H9 (cell line): Measurements from ENCODE around the gene STX16. TPM values are rescaled to one million over a fixed set of nuclear protein-coding genes. Genes with fewer than 3 reads are reported as not detected.

Experiments used
- DNase-seq: peaks from one replicate; pipeline ENCODE4 v3.0.0-alpha.2; 2017
- H2AFZ ChIP-seq: one replicate; pipeline ENCODE4 v1.6.1; 2013; ENCODE audit warnings: mild to moderate bottlenecking, low read length, control low read depth, moderate library complexity
- H2AK5ac ChIP-seq: 2 replicates; pipeline ENCODE4 v1.6.1; 2013; ENCODE audit warnings: low read length, control low read depth, mixed read lengths; ENCODE audit not compliant: insufficient read length
- H2BK120ac ChIP-seq: one replicate; pipeline ENCODE4 v1.6.1; 2013; ENCODE audit warnings: low read depth, mild to moderate bottlenecking, low read length, control low read depth, inconsistent platforms; ENCODE audit not compliant: poor library complexity, severe bottlenecking
- H2BK12ac ChIP-seq: 2 replicates; pipeline ENCODE4 v1.6.1; 2013; ENCODE audit warnings: low read length, control low read depth, mixed read lengths, low read depth; ENCODE audit not compliant: insufficient read length
- H2BK15ac ChIP-seq: 2 replicates; pipeline ENCODE4 v1.6.1; 2013; ENCODE audit warnings: low read depth, low read length, control low read depth
- H2BK20ac ChIP-seq: one replicate; pipeline ENCODE4 v1.6.1; 2013; ENCODE audit warnings: low read depth, mild to moderate bottlenecking, low read length, control low read depth, inconsistent platforms; ENCODE audit not compliant: poor library complexity, severe bottlenecking
- H2BK5ac ChIP-seq: 2 replicates; pipeline ENCODE4 v1.6.1; 2013; ENCODE audit warnings: low read length, control low read depth, mixed read lengths; ENCODE audit not compliant: insufficient read length
- H3K14ac ChIP-seq: 2 replicates; pipeline ENCODE4 v1.6.1; 2013; ENCODE audit warnings: low read length, control low read depth; ENCODE audit not compliant: insufficient read depth
- H3K18ac ChIP-seq: 2 replicates; pipeline ENCODE4 v1.6.1; 2013; ENCODE audit warnings: low read depth, mild to moderate bottlenecking, mixed read lengths, low read length, control low read depth; ENCODE audit not compliant: insufficient read length
- H3K23ac ChIP-seq: 2 replicates; pipeline ENCODE4 v1.6.1; 2013; ENCODE audit warnings: low read length, control low read depth, mixed read lengths, low read depth; ENCODE audit not compliant: insufficient read length
- H3K23me2 ChIP-seq: 2 replicates; pipeline ENCODE4 v1.6.1; 2013; ENCODE audit warnings: low read depth, mild to moderate bottlenecking, mixed read lengths, low read length, control low read depth; ENCODE audit not compliant: insufficient read length, poor library complexity, severe bottlenecking
- H3K27ac ChIP-seq: 2 replicates; pipeline ENCODE4 v1.5.1; 2013; ENCODE audit warnings: low read length, control low read depth, mixed read lengths, low read depth; ENCODE audit not compliant: insufficient read length
- H3K27me3 ChIP-seq: 2 replicates; pipeline ENCODE4 v1.6.1; 2013; ENCODE audit warnings: low read length, control low read depth, inconsistent platforms; ENCODE audit not compliant: insufficient read depth
- H3K4ac ChIP-seq: 2 replicates; pipeline ENCODE4 v1.6.1; 2013; ENCODE audit warnings: low read depth, mild to moderate bottlenecking, control low read depth, inconsistent platforms, low read length, moderate library complexity
- H3K4me1 ChIP-seq: 2 replicates; pipeline ENCODE4 v1.6.1; 2013; ENCODE audit warnings: low read length, control low read depth, inconsistent platforms; ENCODE audit not compliant: insufficient read depth
- H3K4me2 ChIP-seq: 2 replicates; pipeline ENCODE4 v1.6.1; 2013; ENCODE audit warnings: low read length, control low read depth, mixed read lengths; ENCODE audit not compliant: insufficient read length, insufficient read depth
- H3K56ac ChIP-seq: 2 replicates; pipeline ENCODE4 v1.6.1; 2013; ENCODE audit warnings: low read depth, mild to moderate bottlenecking, mixed read lengths, low read length, control low read depth; ENCODE audit not compliant: insufficient read length
- H3K79me1 ChIP-seq: 2 replicates; pipeline ENCODE4 v1.6.1; 2013; ENCODE audit warnings: low read depth, mild to moderate bottlenecking, moderate library complexity, low read length, control low read depth, inconsistent platforms; ENCODE audit not compliant: insufficient read depth, poor library complexity, severe bottlenecking
- H3K79me2 ChIP-seq: 2 replicates; pipeline ENCODE4 v1.6.1; 2013; ENCODE audit warnings: low read length, control low read depth, inconsistent platforms; ENCODE audit not compliant: insufficient read depth
- H3K9ac ChIP-seq: 2 replicates; pipeline ENCODE4 v1.6.1; 2013; ENCODE audit warnings: low read length, control low read depth, mixed read lengths; ENCODE audit not compliant: insufficient read length; ENCODE audit errors: extremely low read depth
- H3K9me3 ChIP-seq: one replicate; pipeline ENCODE4 v1.6.1; 2013; ENCODE audit warnings: low read depth, low read length, inconsistent platforms; ENCODE audit not compliant: control insufficient read depth
- H3T11ph ChIP-seq: one replicate; pipeline ENCODE4 v1.6.1; 2013; ENCODE audit warnings: mild to moderate bottlenecking, low read length, control low read depth, inconsistent platforms
- H4K20me1 ChIP-seq: one replicate; pipeline ENCODE4 v1.6.1; 2013; ENCODE audit not compliant: control insufficient read depth, insufficient read length, insufficient read depth
- H4K5ac ChIP-seq: 2 replicates; pipeline ENCODE4 v1.6.1; 2013; ENCODE audit warnings: low read depth, mild to moderate bottlenecking, mixed read lengths, low read length, control low read depth; ENCODE audit not compliant: insufficient read length
- H4K8ac ChIP-seq: replicated peaks from 2 replicates; pipeline ENCODE4 v1.6.1; 2013; ENCODE audit warnings: low read length, control low read depth, mixed read lengths, low read depth; ENCODE audit not compliant: insufficient read length
- H4K91ac ChIP-seq: 2 replicates; pipeline ENCODE4 v1.6.1; 2013; ENCODE audit warnings: low read depth, mild to moderate bottlenecking, moderate library complexity, mixed read lengths, low read length, control low read depth; ENCODE audit not compliant: insufficient read length
- H3K27ac Mint-ChIP-seq, 3 experiments: 2 replicates in 2 of 3; 3 replicates in 1 of 3; pipeline ENCODE4 v1.8.0; 2020 to 2021; ENCODE audit warnings: mixed read lengths in 3 of 3, mild to moderate bottlenecking in 1 of 3, moderate library complexity in 1 of 3
- H3K27me3 Mint-ChIP-seq: 2 replicates; pipeline ENCODE4 v1.8.0; 2021; ENCODE audit warnings: low read depth, mild to moderate bottlenecking, moderate library complexity, mixed read lengths
- H3K36me3 Mint-ChIP-seq, 3 experiments: 2 replicates in 2 of 3; 3 replicates in 1 of 3; pipeline ENCODE4 v1.8.0; 2020 to 2021; ENCODE audit warnings: low read depth in 3 of 3, mixed read lengths in 3 of 3; ENCODE audit not compliant: insufficient read depth in 1 of 3
- H3K4me1 Mint-ChIP-seq, 2 experiments: 2 replicates each; pipeline ENCODE4 v1.8.0; 2020; ENCODE audit warnings: mixed read lengths in 2 of 2
- H3K4me3 Mint-ChIP-seq, 2 experiments: 2 replicates in 1 of 2; 3 replicates in 1 of 2; pipeline ENCODE4 v1.8.0; 2020 to 2021; ENCODE audit warnings: mild to moderate bottlenecking in 2 of 2, mixed read lengths in 2 of 2, moderate library complexity in 1 of 2
- H3K9me3 Mint-ChIP-seq, 2 experiments: 2 replicates in 1 of 2; 3 replicates in 1 of 2; pipeline ENCODE4 v1.8.0; 2020; ENCODE audit warnings: mild to moderate bottlenecking in 2 of 2, mixed read lengths in 2 of 2, moderate library complexity in 1 of 2
- CTCF ChIP-seq: fragments of 200-600 bp; sonication (generic); conservative IDR thresholded peaks from 3 replicates; pipeline ENCODE4 v1.8.0; 2021; ENCODE audit warnings: antibody characterized with exemption, mild to moderate bottlenecking
- WGBS: extraction: QIAGEN DNeasy Blood & Tissue Kit; methylation state at CpG from one replicate; pipeline ENCODE4 v1.1.7; 2013; ENCODE audit warnings: missing lambda C conversion rate, low lambda C conversion rate, mixed read lengths; ENCODE audit not compliant: insufficient read length; ENCODE audit errors: extremely low coverage; 5-methylcytosine and 5-hydroxymethylcytosine counted together
- total RNA-seq: library from RNA; stranded (reverse); gene quantifications from 2 replicates; pipeline ENCODE4 v1.2.1, GENCODE V29; 2021

Gene STX16
- total RNA-seq, 1 experiment from 2014 or later = 87.8 TPM

GRCh38 chr20:58623579-58624473, 27.3 kb upstream of the STX16 start:
- no peaks in the 10 kb centered on the region for H4K20me1 ChIP-seq
- no peak overlapping the region for H2BK15ac ChIP-seq
- no peak overlapping the region for H2BK5ac ChIP-seq
- no peaks in the 10 kb centered on the region for H3K79me2 ChIP-seq
- H2AK5ac ChIP-seq = no peak overlapping the region
- H3K27me3 ChIP-seq = no peaks in the 10 kb centered on the region
- no peak overlapping the region for H3K9ac ChIP-seq
- no peak overlapping the region for H3K18ac ChIP-seq
- no peak overlapping the region for H3K4me2 ChIP-seq
- no peak overlapping the region for H3K4ac ChIP-seq
- no CpG with 5 or more reads among the region's 29 CpGs for WGBS
- H3K27ac Mint-ChIP-seq = no peak overlapping the region
- no peak overlapping the region for H2BK12ac ChIP-seq
- peaks cover 0 to 15% (median 6%) of the 10 kb centered on the region in 3 experiments; a peak in 4 of 7 replicates for H3K36me3 Mint-ChIP-seq
- no peaks in the 10 kb centered on the region for H3K79me1 ChIP-seq
- peaks cover 4 to 16% of the 10 kb centered on the region in 2 experiments for H3K9me3 Mint-ChIP-seq
- H3T11ph ChIP-seq = no peak overlapping the region
- no peaks in the 10 kb centered on the region for H3K4me1 ChIP-seq
- H3K23ac ChIP-seq = no peak overlapping the region
- H3K4me3 Mint-ChIP-seq = no peak overlapping the region
- H4K5ac ChIP-seq = no peak overlapping the region
- no peak overlapping the region for H2AFZ ChIP-seq
- H3K14ac ChIP-seq = no peak overlapping the region
- no peak for DNase-seq
- no peak overlapping the region for H2BK20ac ChIP-seq
- H4K91ac ChIP-seq = no peak overlapping the region
- H4K8ac ChIP-seq = no peak overlapping the region
- no peak overlapping the region for H3K27ac ChIP-seq
- H3K56ac ChIP-seq = no peak overlapping the region
- H3K27me3 Mint-ChIP-seq = peaks cover 25% of the 10 kb centered on the region
- H3K9me3 ChIP-seq = peaks cover 15% of the 10 kb centered on the region
- peaks cover 17 to 18% of the 10 kb centered on the region in 2 experiments for H3K4me1 Mint-ChIP-seq
- TF ChIP-seq CTCF = no peak
- H2BK120ac ChIP-seq = no peak overlapping the region
- H3K23me2 ChIP-seq = no peaks in the 10 kb centered on the region
